ENCODE measurements around the gene IL1RAPL2. TPM values are rescaled to one million over a fixed set of nuclear protein-coding genes. Genes with fewer than 3 reads are reported as not detected.
"Not testable (repeated sequence)": the region's sequence is repeated elsewhere in the genome, so short reads cannot be mapped to it uniquely, and the experiment has no call there.

IL1RAPL2 gene
- total and polyA plus RNA-seq, 7 donors: not detected

DNA sequence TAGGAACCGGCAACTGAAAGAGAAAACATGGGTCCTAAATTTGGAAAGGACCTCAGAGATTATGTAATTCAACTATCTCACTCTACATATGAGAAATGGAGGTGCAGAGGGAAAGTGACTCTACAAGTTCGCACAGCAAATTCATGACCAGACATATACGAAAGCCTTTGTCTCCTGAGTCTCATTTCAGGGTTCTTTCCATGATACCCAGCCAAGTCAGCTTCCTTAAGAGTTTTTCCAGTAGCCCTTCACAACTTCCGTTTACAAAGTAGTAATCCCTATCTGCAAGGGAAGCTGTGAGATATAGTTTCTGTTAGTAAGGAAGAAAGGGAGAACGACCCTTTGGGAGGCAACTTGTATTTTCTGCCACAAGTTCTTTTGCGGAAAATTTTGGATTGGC lies 543.9 kb downstream of the IL1RAPL2 start:
- TF ChIP-seq, protein P1, sequence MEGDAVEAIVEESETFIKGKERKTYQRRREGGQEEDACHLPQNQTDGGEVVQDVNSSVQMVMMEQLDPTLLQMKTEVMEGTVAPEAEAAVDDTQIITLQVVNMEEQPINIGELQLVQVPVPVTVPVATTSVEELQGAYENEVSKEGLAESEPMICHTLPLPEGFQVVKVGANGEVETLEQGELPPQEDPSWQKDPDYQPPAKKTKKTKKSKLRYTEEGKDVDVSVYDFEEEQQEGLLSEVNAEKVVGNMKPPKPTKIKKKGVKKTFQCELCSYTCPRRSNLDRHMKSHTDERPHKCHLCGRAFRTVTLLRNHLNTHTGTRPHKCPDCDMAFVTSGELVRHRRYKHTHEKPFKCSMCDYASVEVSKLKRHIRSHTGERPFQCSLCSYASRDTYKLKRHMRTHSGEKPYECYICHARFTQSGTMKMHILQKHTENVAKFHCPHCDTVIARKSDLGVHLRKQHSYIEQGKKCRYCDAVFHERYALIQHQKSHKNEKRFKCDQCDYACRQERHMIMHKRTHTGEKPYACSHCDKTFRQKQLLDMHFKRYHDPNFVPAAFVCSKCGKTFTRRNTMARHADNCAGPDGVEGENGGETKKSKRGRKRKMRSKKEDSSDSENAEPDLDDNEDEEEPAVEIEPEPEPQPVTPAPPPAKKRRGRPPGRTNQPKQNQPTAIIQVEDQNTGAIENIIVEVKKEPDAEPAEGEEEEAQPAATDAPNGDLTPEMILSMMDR (IDR thresholded peaks at IDR 0.05): no peak
- WGBS, 3 donors: 59 to 68% (median 66%) methylated on average over 6 of the region's 6 CpGs
- no peak for DNase-seq

DNA sequence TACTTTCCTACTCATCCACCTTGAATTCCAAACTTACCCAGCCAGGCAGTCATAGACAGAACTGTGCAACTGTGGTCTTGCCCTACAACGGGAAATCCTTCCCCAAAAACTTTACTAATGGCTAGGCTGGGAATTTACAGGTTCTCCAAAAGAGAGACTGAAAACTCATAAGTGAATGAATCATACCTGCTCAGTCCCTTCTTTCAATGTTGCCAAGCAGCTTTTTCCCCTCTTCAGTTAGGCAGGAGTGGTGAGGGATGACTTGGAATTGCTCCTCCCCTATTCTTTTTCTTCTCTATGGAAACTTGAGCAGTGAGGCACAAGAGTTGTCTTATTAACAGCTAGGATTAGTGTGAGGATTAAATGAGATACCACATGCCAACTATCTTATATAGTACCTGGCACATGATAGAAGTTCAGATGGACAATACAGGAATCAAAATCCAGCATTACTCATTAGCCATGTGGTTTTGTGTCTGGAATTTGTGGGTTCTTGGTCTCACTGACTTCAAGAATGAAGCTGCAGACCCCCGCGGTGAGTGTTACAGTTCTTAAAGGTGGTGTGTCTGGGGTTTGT lies 548.6 kb downstream of the IL1RAPL2 start:
- no peaks in the 10 kb centered on the region for H3K9me3 ChIP-seq
- H3K27ac ChIP-seq: no peak overlapping the region
- H3K4me3 ChIP-seq: no peak overlapping the region
- 85 to 90% (median 86%) methylated on average over 3 of the region's 3 CpGs for WGBS, 3 donors
- no peaks in the 10 kb centered on the region for H3K4me1 ChIP-seq
- DNase-seq (no peak), ATAC-seq (no peak)
- TF ChIP-seq, protein P1 (IDR thresholded peaks at IDR 0.05): no peak
- H3K36me3 ChIP-seq (ENCODE audit: insufficient read depth in 1 of 2, low read depth in 1 of 2): no peaks in the 10 kb centered on the region
- H3K27me3 ChIP-seq (ENCODE audit: insufficient read depth in 3 of 3, low read length in 2 of 3): peaks cover 0 to 8% (median 0%) of the 10 kb centered on the region in 3 donors
- intact Hi-C loops (cut with DNase I): no loop called here

More for the DNA sequence above, 543.9 kb downstream of the IL1RAPL2 start:
- peaks cover 0 to 11% (median 0%) of the 10 kb centered on the region in 3 donors for H3K27me3 ChIP-seq (ENCODE audit: insufficient read depth in 3 of 3, low read length in 2 of 3)
- H3K4me1 ChIP-seq: no peaks in the 10 kb centered on the region
- no peak overlapping the region for H3K4me3 ChIP-seq
- intact Hi-C loops (cut with DNase I): no loop called here
- no peaks in the 10 kb centered on the region for H3K36me3 ChIP-seq (ENCODE audit: insufficient read depth in 1 of 2, low read depth in 1 of 2)
- H3K9me3 ChIP-seq: no peaks in the 10 kb centered on the region
- no peak for ATAC-seq
- H3K27ac ChIP-seq: no peak overlapping the region

DNA sequence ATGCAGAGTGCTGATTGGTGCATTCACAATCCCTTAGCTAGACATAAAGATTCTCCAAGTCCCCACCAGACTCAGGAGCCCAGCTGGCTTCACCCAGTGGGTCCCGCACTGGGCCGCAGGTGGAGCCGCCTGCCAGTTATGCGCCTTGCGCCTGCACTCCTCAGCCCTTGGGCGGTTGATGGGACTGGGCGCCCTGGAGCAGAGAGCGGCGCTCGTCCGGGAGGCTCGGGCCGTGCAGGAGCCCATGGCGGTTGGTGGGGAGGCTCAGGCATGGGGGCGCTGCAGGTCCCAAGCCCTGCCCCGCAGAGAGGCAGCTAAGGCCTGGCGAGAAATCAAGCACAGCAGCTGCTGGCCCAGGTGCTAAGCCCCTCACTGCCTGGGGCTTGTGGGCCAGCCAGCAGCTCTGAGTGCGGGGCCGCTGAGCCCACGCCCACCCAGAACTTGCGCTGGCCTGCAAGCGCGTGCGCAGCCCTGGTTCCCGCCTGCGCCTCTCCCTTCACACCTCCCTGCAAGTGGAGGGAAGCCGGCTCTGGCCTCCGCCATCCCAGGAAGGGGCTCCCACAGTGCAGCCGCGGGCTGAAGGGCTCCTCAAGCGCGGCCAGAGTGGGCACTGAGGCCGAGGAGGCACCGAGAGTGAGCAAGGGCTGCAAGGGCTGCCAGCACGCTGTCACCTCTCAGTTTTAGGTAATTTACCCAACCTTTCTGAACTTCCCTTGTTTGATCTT lies 549.8 kb downstream of the IL1RAPL2 start:
- intact Hi-C loops (cut with DNase I); H3K27ac ChIP-seq; ATAC-seq; H3K9me3 ChIP-seq; DNase-seq; H3K36me3 ChIP-seq (ENCODE audit: insufficient read depth in 1 of 2, low read depth in 1 of 2); H3K4me3 ChIP-seq; H3K4me1 ChIP-seq: not testable (repeated sequence)
- H3K27me3 ChIP-seq (ENCODE audit: insufficient read depth in 3 of 3, low read length in 2 of 3): peaks cover 0 to 12% (median 0%) of the 10 kb centered on the region in 3 donors
- WGBS, 3 donors: 90 to 97% (median 94%) methylated on average over 33 to 35 of the region's 35 CpGs

DNA sequence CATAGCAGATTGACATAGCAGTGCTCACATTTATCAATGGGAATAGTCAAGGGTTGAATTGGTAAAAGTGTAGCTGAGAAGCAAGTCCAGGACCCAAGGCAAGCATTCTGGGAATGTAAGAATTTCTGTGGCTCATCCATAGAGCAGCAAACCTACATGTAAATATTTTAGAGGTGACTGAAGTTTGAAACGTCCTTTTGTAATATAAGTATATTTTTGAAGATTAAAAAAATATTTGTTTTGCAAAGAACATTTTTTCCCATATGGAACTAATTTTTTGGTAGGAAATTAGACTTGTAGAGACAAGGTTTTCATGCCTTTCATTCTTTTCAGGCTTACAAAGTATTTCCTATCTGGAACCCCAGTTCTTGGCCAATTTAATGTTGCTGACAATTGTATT lies 550.5 kb downstream of the IL1RAPL2 start:
- WGBS, 3 donors: 20 to 59% (median 40%) methylated on average over 1 of the region's 1 CpG
- ATAC-seq: no peak

DNA sequence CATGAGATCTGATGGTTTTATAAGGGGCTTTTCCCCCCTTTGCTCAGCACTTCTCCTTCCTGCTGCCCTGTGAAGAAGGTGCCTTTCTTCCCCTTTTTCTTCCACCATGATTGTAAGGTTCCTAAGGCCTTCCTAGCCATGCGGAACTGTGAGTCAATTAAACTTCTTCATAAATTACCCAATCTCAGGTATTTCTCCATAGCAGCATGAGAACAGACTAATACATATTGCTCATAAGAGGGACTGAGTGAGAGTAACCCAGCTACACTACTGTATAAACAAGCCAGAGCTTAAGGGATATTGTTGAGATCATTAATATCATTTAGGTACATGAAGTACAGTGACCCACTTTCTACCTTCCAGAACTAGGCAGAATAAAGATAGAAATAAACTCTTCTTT lies 551.6 kb downstream of the IL1RAPL2 start:
- Histone ChIP-seq H3K36me3 (ENCODE audit: insufficient read depth in 1 of 2, low read depth in 1 of 2) (no peaks in the 10 kb centered on the region), H3K4me1 (no peaks in the 10 kb centered on the region), H3K4me3 (no peak overlapping the region), H3K27me3 (ENCODE audit: insufficient read depth in 3 of 3, low read length in 2 of 3) (peaks cover 0 to 12% (median 0%) of the 10 kb centered on the region in 3 donors), H3K27ac (no peak overlapping the region), H3K9me3 (no peaks in the 10 kb centered on the region)
- TF ChIP-seq, protein P1 (IDR thresholded peaks at IDR 0.05): no peak
- no peak for DNase-seq
- intact Hi-C loops (cut with DNase I): no loop called here
- ATAC-seq: no peak
- WGBS, 3 donors: 80 to 100% (median 100%) methylated on average over 1 of the region's 1 CpG

More for the DNA sequence above, 550.5 kb downstream of the IL1RAPL2 start:
- no peak for DNase-seq
- intact Hi-C loops (cut with DNase I): no loop called here
- Histone ChIP-seq H3K4me3 (no peak overlapping the region), H3K27me3 (ENCODE audit: insufficient read depth in 3 of 3, low read length in 2 of 3) (peaks cover 0 to 12% (median 0%) of the 10 kb centered on the region in 3 donors), H3K36me3 (ENCODE audit: insufficient read depth in 1 of 2, low read depth in 1 of 2) (no peaks in the 10 kb centered on the region), H3K27ac (no peak overlapping the region), H3K9me3 (no peaks in the 10 kb centered on the region), H3K4me1 (no peaks in the 10 kb centered on the region)
- TF ChIP-seq, protein P1 (IDR thresholded peaks at IDR 0.05): no peak

Data from psoas muscle (tissue), 8 donors.